Bone marrow (tissue), 2 donors: ENCODE measurements around the gene SYTL2.
A peak's percentile ranks its signal among the peaks of the same experiment; 100 is the strongest.
"Not testable (repeated sequence)": the region's sequence is repeated elsewhere in the genome, so short reads cannot be mapped to it uniquely, and the experiment has no call there.

ENCODE experiments used
- DNase-seq, 2 donors: peaks; one replicate each; lab custom pipeline; 2025; lab: John Stamatoyannopoulos, UW

Gene SYTL2

GRCh38 chr11:85810871-85811611 is at the start of gene SYTL2:
SYTL2 (minus strand) TSS chr11:85811141; CDS start chr11:85757725, 53,416 bp downstream.
- DNase-seq: peak in 1 of 2 donors; percentile 7

GRCh38 chr11:85859541-85859940 is 48.6 kb upstream of the SYTL2 start:
- not testable (repeated sequence) for DNase-seq

GRCh38 chr11:85857098-85857497 is 46.2 kb upstream of the SYTL2 start:
- no peak for DNase-seq

GRCh38 chr11:85855341-85855656 is 44.4 kb upstream of the SYTL2 start, which contains the start of gene CCDC83:
CCDC83 (plus strand) TSS chr11:85855383; CDS start chr11:85865124, 9,741 bp downstream.
- no peak for DNase-seq

GRCh38 chr11:85854557-85855340 is 43.8 kb upstream of the SYTL2 start:
- peak; percentile 79 to 85 for DNase-seq

- DNase-seq: no peak
Observed at GRCh38 chr11:85854212-85854556, 43.2 kb upstream of the SYTL2 start.

GRCh38 chr11:85853541-85853940 is 42.6 kb upstream of the SYTL2 start:
- DNase-seq: not testable (repeated sequence)

GRCh38 chr11:85852754-85853153 is 41.8 kb upstream of the SYTL2 start:
- DNase-seq: not testable (repeated sequence)

- no peak for DNase-seq
Observed at GRCh38 chr11:85848556-85848955, 37.6 kb upstream of the SYTL2 start.

GRCh38 chr11:85848006-85848405 is 37.1 kb upstream of the SYTL2 start:
- DNase-seq: no peak

GRCh38 chr11:85847436-85847835 is 36.5 kb upstream of the SYTL2 start:
- DNase-seq: no peak

GRCh38 chr11:85845124-85845631 is 34.2 kb upstream of the SYTL2 start:
- no peak for DNase-seq

GRCh38 chr11:85844439-85845123 is 33.6 kb upstream of the SYTL2 start:
- DNase-seq: no peak

- DNase-seq: no peak
Observed at GRCh38 chr11:85843929-85844328, 33.0 kb upstream of the SYTL2 start.

- not testable (repeated sequence) for DNase-seq
Observed at GRCh38 chr11:85840932-85841331, 30.0 kb upstream of the SYTL2 start.

- DNase-seq: no peak
Observed at GRCh38 chr11:85835729-85836128, 24.8 kb upstream of the SYTL2 start.

- DNase-seq: no peak
Observed at GRCh38 chr11:85835263-85835662, 24.3 kb upstream of the SYTL2 start.

GRCh38 chr11:85831050-85831449 is 20.1 kb upstream of the SYTL2 start:
- DNase-seq: no peak

- no peak for DNase-seq
Observed at GRCh38 chr11:85829172-85829571, 18.2 kb upstream of the SYTL2 start.

GRCh38 chr11:85828640-85828978 is 17.7 kb upstream of the SYTL2 start:
- DNase-seq: no peak

GRCh38 chr11:85827748-85828639 is 17.1 kb upstream of the SYTL2 start:
- no peak for DNase-seq
